Spleen (tissue), 11 donors: ENCODE results near the gene EPHB2. TPM values are rescaled to one million over a fixed set of nuclear protein-coding genes. Genes with fewer than 3 reads are reported as not detected.

ENCODE experiments used
- DNase-seq: peaks from one replicate; pipeline ENCODE4 v3.0.0-alpha.2; 2020
- H3K27ac ChIP-seq, 8 donors: fragments of 200-600 bp; sonication (generic) in 7 of 8; 1 replicate in 4 of 8; 2 replicates in 4 of 8; pipeline versions ENCODE4 v1.5.0 to v1.8.0; 2016 to 2021; ENCODE audit warnings: inconsistent platforms in 4 of 8, mild to moderate bottlenecking in 4 of 8, moderate library complexity in 1 of 8
- H3K27me3 ChIP-seq, 7 donors: fragments of 200-600 bp; sonication (generic) in 6 of 7; replicated peaks in 1 of 7; 1 replicate in 4 of 7; 2 replicates in 3 of 7; pipeline versions ENCODE4 v1.5.0 to v1.8.0; 2016 to 2021; ENCODE audit warnings: inconsistent platforms in 3 of 7, mild to moderate bottlenecking in 1 of 7
- H3K36me3 ChIP-seq, 6 donors: fragments of 200-600 bp; sonication (generic) in 5 of 6; 1 replicate in 4 of 6; 2 replicates in 2 of 6; pipeline versions ENCODE4 v1.5.0 to v1.8.0; 2016 to 2021; ENCODE audit warnings: inconsistent platforms in 2 of 6
- H3K4me1 ChIP-seq, 6 donors: fragments of 200-600 bp; sonication (generic) in 5 of 6; 1 replicate in 3 of 6; 2 replicates in 3 of 6; pipeline versions ENCODE4 v1.5.0 to v1.8.0; 2016 to 2021; ENCODE audit warnings: inconsistent platforms in 3 of 6
- H3K4me3 ChIP-seq, 8 donors: fragments of 200-600 bp; sonication (generic) in 7 of 8; 1 replicate in 4 of 8; 2 replicates in 4 of 8; pipeline versions ENCODE4 v1.5.0 to v1.8.0; 2016 to 2021; ENCODE audit warnings: inconsistent platforms in 4 of 8, mild to moderate bottlenecking in 4 of 8, moderate library complexity in 2 of 8
- H3K9me3 ChIP-seq, 8 donors: fragments of 200-600 bp; sonication (generic) in 7 of 8; 1 replicate in 4 of 8; 2 replicates in 4 of 8; pipeline versions ENCODE4 v1.5.0 to v1.8.0; 2016 to 2021; ENCODE audit warnings: inconsistent platforms in 4 of 8
- CTCF ChIP-seq, 11 experiments: fragments of 200-600 bp in 7 of 11; fragments of 450-650 bp in 4 of 11; sonication (generic) in 4 of 11; IDR thresholded peaks in 8 of 11; conservative IDR thresholded peaks in 3 of 11; 1 replicate in 7 of 11; 2 replicates in 4 of 11; pipeline versions ENCODE4 v1.4.0 to v1.8.0; 2016 to 2021; ENCODE audit warnings: antibody characterized with exemption in 11 of 11, inconsistent platforms in 4 of 11, mild to moderate bottlenecking in 1 of 11
- POLR2A ChIP-seq, 3 donors: fragments of 450-650 bp; IDR thresholded peaks; one replicate each; pipeline ENCODE4 v1.5.1; 2017; ENCODE audit warnings: antibody characterized with exemption in 3 of 3, mild to moderate bottlenecking in 1 of 3
- POLR2AphosphoS5 ChIP-seq, 3 donors: sonication (generic); formaldehyde crosslinking; IDR thresholded peaks; one replicate each; pipeline ENCODE4 v1.5.1; 2017; ENCODE audit warnings: antibody characterized with exemption in 3 of 3
- WGBS, 5 donors: extraction: QIAGEN DNeasy Blood & Tissue Kit in 3 of 5; methylation state at CpG; one replicate each; pipeline versions ENCODE4 v1.1.5 to v1.1.7; 2013 to 2018; 5-methylcytosine and 5-hydroxymethylcytosine counted together
- intact Hi-C: fragments of 100-400 bp; cut with DNase I; formaldehyde crosslinking; loops from one replicate; pipeline ENCODE4 v1.15.0; 2023; ENCODE audit warnings: low total_unique reads
- polyA plus RNA-seq, 3 donors: library from polyadenylated mRNA; stranded (reverse); fragments of 200-250 nt; gene quantifications; one replicate each; pipeline ENCODE4 v1.2.1, GENCODE V29; 2013
- total RNA-seq, 7 donors: library from RNA; depleted of rRNA in 3 of 7; stranded (reverse); fragments of >200 nt in 3 of 7; fragmentation: NEBNext Ultra II Directional in 4 of 7; extraction: Animal tissue kit (Norgen Biotek cat#: 25700) in 4 of 7; gene quantifications; one replicate each; pipeline versions ENCODE4 v1.1.0 to v1.2.1, GENCODE V29; 2016 to 2021
- donor health status: healthy with polysubstance abuse.
- donor health status: DM: no; HTN: no; CAD: no; lungs with moderate emphysema.
- donor health status: DM: no; HTN: no; CAD: no.
- donor health status: Bipolar disorder and iron deficiency.
- donor health status: healthy.
- donor health status: DM: no; HTN: no; CAD: no.
- donor health status: DM: yes; HTN: yes; CAD: no.

Gene EPHB2
- total and polyA plus RNA-seq, 10 donors: 0.67 to 9.3 (median 6.3) TPM

DNA sequence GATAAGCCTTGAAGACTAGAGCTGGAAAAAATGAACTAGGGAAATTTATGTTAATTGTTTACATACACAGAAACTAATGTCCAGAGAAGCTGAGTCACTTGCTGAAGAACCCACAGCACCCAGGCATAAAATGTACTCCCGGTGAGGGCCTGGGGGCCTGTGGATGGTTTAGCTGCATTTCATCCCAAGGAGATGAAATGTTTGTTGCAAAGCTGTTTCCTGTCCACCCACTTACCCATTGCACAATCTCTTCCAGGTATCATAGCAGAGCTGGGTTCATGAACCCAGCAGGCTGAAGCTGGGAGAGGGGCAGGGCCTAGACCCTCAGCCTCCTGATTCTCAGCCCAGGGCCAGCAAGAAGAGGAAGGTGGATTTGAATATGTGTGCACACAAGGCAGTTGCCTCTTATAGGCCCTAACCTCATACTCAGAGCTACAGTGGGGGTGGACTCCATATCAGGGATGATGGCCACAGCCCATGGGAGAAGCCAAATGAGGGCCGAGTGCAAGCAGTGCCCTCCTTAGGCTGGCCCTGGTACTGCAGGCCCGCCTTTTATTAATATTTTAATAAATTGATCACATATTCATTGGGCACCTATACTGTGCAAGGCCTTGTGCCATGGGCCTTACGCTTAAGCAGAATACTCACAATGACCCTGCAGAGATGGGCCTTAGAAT is 151.3 kb downstream of the EPHB2 start:
- intact Hi-C loops: no loop called here
- WGBS, 5 donors: 69 to 76% (median 75%) methylated on average over 4 of the region's 4 CpGs
- no peak for DNase-seq
- TF ChIP-seq POLR2AphosphoS5 (IDR thresholded peaks at IDR 0.05) (no peak), CTCF (IDR thresholded peaks at IDR 0.05 in 8 of 11, conservative IDR thresholded peaks at IDR 0.05 in 3 of 11) (peak in 9 of 11 experiments; percentile 11 to 69 (median 52))
- peaks cover 0 to 3% (median 0%) of the 10 kb centered on the region in 6 donors for H3K4me1 ChIP-seq
- H3K4me3 ChIP-seq: no peak overlapping the region
- H3K27ac ChIP-seq: no peak overlapping the region
- H3K27me3 ChIP-seq: peaks cover 0 to 7% (median 0%) of the 10 kb centered on the region in 7 donors
- H3K9me3 ChIP-seq: no peaks in the 10 kb centered on the region
- H3K36me3 ChIP-seq: no peaks in the 10 kb centered on the region

- no peak for TF ChIP-seq CTCF (IDR thresholded peaks at IDR 0.05 in 8 of 11, conservative IDR thresholded peaks at IDR 0.05 in 3 of 11)
- Histone ChIP-seq H3K27me3 (peaks cover 0 to 7% (median 0%) of the 10 kb centered on the region in 7 donors), H3K4me3 (no peak overlapping the region), H3K4me1 (peaks cover 0 to 3% (median 0%) of the 10 kb centered on the region in 6 donors), H3K27ac (no peak overlapping the region), H3K9me3 (no peaks in the 10 kb centered on the region), H3K36me3 (no peaks in the 10 kb centered on the region)
- no peak for DNase-seq
- WGBS, 5 donors: 89 to 97% (median 93%) methylated on average over 9 of the region's 9 CpGs
- intact Hi-C loops: no loop called here
Observed at GRCh38 chr1:22862752-22863151, 152.1 kb downstream of the EPHB2 start.

DNA sequence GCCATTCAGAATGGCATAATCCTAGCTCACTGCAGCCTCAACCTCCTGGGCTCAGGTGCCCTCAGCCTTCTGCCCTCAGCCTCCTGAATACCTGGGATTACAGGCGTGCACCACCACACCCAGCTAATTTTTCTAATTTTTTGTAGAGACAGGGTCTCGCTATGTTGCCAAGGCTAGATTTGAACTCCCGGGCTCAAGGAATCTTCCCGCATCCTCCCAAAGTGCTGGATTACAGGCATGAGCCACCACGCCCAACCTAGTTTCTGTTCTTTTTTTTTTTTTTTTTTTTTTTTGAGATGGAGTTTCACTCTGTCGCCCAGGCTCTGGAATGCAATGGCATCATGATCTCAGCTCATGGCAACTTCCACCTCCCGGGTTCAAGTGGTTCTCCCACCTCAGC is 153.1 kb downstream of the EPHB2 start:
- TF ChIP-seq POLR2A (IDR thresholded peaks at IDR 0.05) (no peak), POLR2AphosphoS5 (IDR thresholded peaks at IDR 0.05) (no peak), CTCF (IDR thresholded peaks at IDR 0.05 in 8 of 11, conservative IDR thresholded peaks at IDR 0.05 in 3 of 11) (no peak)
- H3K27me3 ChIP-seq: peaks cover 0 to 15% (median 0%) of the 10 kb centered on the region in 7 donors
- no peak overlapping the region for H3K27ac ChIP-seq
- no peak for DNase-seq
- intact Hi-C loops: no loop called here
- H3K9me3 ChIP-seq: peaks cover 0 to 3% (median 0%) of the 10 kb centered on the region in 8 donors
- H3K36me3 ChIP-seq: no peaks in the 10 kb centered on the region
- H3K4me3 ChIP-seq: no peak overlapping the region
- H3K4me1 ChIP-seq: peaks cover 0 to 3% (median 0%) of the 10 kb centered on the region in 6 donors
- WGBS, 5 donors: 86 to 93% (median 90%) methylated on average over 7 of the region's 7 CpGs

- 92 to 97% (median 94%) methylated on average over 21 to 24 of the region's 24 CpGs for WGBS, 5 donors
- Histone ChIP-seq H3K36me3 (no peaks in the 10 kb centered on the region), H3K27me3 (peaks cover 0 to 15% (median 0%) of the 10 kb centered on the region in 7 donors), H3K9me3 (peaks cover 0 to 3% (median 0%) of the 10 kb centered on the region in 8 donors), H3K27ac (no peak overlapping the region), H3K4me1 (peaks cover 0 to 3% (median 0%) of the 10 kb centered on the region in 6 donors), H3K4me3 (no peak overlapping the region)
- TF ChIP-seq POLR2AphosphoS5 (IDR thresholded peaks at IDR 0.05) (no peak), CTCF (IDR thresholded peaks at IDR 0.05 in 8 of 11, conservative IDR thresholded peaks at IDR 0.05 in 3 of 11) (no peak), POLR2A (IDR thresholded peaks at IDR 0.05) (no peak)
- intact Hi-C loops: no loop called here
- DNase-seq: no peak
Observed at GRCh38 chr1:22864886-22865285, 154.2 kb downstream of the EPHB2 start.
